Subcutaneous preadipocyte (primary cell): Measurements from ENCODE around the gene PRRX2. TPM values are rescaled to one million over a fixed set of nuclear protein-coding genes. Genes with fewer than 3 reads are reported as not detected.

Experiments used
- total RNA-seq: library from RNA; depleted of rRNA; stranded (reverse); fragments of >200 nt; gene quantifications from 2 replicates; pipeline ENCODE4 v1.2.3, GENCODE V29; 2012

PRRX2 gene
- total RNA-seq, result 5.1 and 21.3 TPM in 2 replicates

GRCh38 chr9:129665389-129665775 is at the start of gene PRRX2:
Gene PRRX2 (plus strand): TSS chr9:129665647. CDS start chr9:129665868, 221 bp downstream.

GRCh38 chr9:129620669-129621295 is 44.7 kb upstream of the PRRX2 start, which contains the start of gene C9orf50:
Gene C9orf50 (minus strand): TSS chr9:129621101. CDS start chr9:129620574, 527 bp downstream.

GRCh38 chr9:129626079-129626624 is 39.3 kb upstream of the PRRX2 start, which contains the start of gene NTMT1:
Gene NTMT1 (plus strand): TSS chr9:129626163. CDS start chr9:129632704, 6,541 bp downstream.

GRCh38 chr9:129641750-129642585 is 23.5 kb upstream of the PRRX2 start, which contains the start of gene ASB6:
Gene ASB6 (minus strand): TSS chr9:129642151. CDS start chr9:129641999, 152 bp downstream.

GRCh38 chr9:129752900-129753729 is 87.7 kb downstream of the PRRX2 start, which contains the start of gene PTGES:
Gene PTGES (minus strand): TSS chr9:129753042. CDS start chr9:129753012, 30 bp downstream.

Other genes starting within 250 kb of the PRRX2 start
- gene C9orf50, start 44.5 kb upstream of the PRRX2 start, total RNA-seq, result not detected in 2 replicates
- gene NTMT1, start 39.5 kb upstream of the PRRX2 start, total RNA-seq, result 24.3 and 30.7 TPM in 2 replicates
- gene ASB6, start 23.5 kb upstream of the PRRX2 start, total RNA-seq, result 16.9 and 18.6 TPM in 2 replicates
- gene PTGES, start 87.4 kb downstream of the PRRX2 start, total RNA-seq, result 56.2 and 76.0 TPM in 2 replicates
- gene TOR1B, start 137.5 kb downstream of the PRRX2 start, total RNA-seq, result 15.8 and 24.2 TPM in 2 replicates
- gene TOR1A, start 158.5 kb downstream of the PRRX2 start, total RNA-seq, result 29.9 and 31.6 TPM in 2 replicates
- gene C9orf78, start 169.6 kb downstream of the PRRX2 start, total RNA-seq, result 22.8 and 26.0 TPM in 2 replicates
- 7.0 TPM in 2 replicates for gene USP20, start 169.8 kb downstream of the PRRX2 start, total RNA-seq